Measurements from ENCODE around the gene MEIKIN. TPM values are rescaled to one million over a fixed set of nuclear protein-coding genes. Genes with fewer than 3 reads are reported as not detected.
"Not testable (repeated sequence)": the region's sequence is repeated elsewhere in the genome, so short reads cannot be mapped to it uniquely, and the experiment has no call there.

The MEIKIN gene
- total RNA-seq, 1 experiment from 2014 or later: not detected

DNA sequence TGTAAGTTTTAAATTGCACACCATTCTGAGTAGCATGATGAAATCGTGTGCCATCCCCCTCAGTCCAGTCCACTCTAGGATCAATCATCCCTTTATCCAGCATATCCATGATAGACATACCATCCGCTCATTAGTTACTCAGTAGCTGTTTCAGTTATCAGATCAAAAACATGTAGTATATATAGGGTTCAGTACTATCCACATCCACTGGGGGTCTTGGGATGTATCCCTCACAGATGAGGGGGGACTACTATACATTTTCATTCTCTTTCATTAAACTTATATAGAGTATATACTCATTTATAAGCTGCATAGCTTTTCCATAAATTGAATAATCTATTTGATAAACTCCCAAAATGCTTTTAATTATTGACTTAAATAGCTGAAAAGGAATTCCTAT lies 67.6 kb downstream of the MEIKIN start:
- DNase-seq: no peak
- Mint-ChIP-seq H3K4me3 (ENCODE audit: low read depth, unreplicated experiment) (no peak overlapping the region), H3K27me3 (ENCODE audit: unreplicated experiment) (peaks cover 21% of the 10 kb centered on the region), H3K9me3 (ENCODE audit: low read depth, unreplicated experiment) (no peaks in the 10 kb centered on the region), H3K4me1 (ENCODE audit: low read depth, unreplicated experiment) (no peaks in the 10 kb centered on the region), H3K36me3 (ENCODE audit: insufficient read depth, unreplicated experiment) (no peaks in the 10 kb centered on the region), H3K27ac (ENCODE audit: unreplicated experiment) (no peak overlapping the region)
- CTCF ChIA-PET: interaction anchor here (0.6 to 1.0 kb wide), 2 partner anchors 22 to 80 kb away, joined by 3 read pairs; no protein-coding TSS in a partner anchor
- BruUV-seq (replicated peaks): no TSS peak
- TF ChIP-seq, protein P1, sequence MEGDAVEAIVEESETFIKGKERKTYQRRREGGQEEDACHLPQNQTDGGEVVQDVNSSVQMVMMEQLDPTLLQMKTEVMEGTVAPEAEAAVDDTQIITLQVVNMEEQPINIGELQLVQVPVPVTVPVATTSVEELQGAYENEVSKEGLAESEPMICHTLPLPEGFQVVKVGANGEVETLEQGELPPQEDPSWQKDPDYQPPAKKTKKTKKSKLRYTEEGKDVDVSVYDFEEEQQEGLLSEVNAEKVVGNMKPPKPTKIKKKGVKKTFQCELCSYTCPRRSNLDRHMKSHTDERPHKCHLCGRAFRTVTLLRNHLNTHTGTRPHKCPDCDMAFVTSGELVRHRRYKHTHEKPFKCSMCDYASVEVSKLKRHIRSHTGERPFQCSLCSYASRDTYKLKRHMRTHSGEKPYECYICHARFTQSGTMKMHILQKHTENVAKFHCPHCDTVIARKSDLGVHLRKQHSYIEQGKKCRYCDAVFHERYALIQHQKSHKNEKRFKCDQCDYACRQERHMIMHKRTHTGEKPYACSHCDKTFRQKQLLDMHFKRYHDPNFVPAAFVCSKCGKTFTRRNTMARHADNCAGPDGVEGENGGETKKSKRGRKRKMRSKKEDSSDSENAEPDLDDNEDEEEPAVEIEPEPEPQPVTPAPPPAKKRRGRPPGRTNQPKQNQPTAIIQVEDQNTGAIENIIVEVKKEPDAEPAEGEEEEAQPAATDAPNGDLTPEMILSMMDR (IDR thresholded peaks at IDR 0.05; ENCODE audit: unreplicated experiment): no peak
- intact Hi-C loops (cut with micrococcal nuclease; ENCODE audit: unreplicated experiment): no loop called here

DNA sequence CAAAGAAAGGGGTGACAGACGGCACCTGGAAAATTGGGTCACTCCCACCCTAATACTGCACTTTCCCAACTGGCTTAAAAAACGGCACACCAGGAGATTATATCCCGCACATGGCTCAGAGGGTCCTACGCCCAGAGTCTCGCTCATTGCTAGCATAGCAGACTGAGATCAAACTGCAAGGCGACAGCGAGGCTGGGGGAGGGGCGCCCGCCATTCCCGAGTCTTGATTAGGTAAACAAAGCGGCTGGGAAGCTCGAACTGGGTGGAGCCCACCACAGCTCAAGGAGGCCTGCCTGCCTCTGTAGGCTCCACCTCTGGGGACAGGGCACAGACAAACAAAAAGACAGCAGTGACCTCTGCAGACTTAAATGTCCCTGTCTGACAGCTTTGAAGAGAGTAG lies 74.2 kb downstream of the MEIKIN start:
- H3K9me3 Mint-ChIP-seq (ENCODE audit: low read depth, unreplicated experiment): peaks cover 12% of the 10 kb centered on the region
- DNase-seq; H3K27ac Mint-ChIP-seq (ENCODE audit: unreplicated experiment); BruUV-seq (replicated peaks); H3K27me3 Mint-ChIP-seq (ENCODE audit: unreplicated experiment); intact Hi-C loops (cut with micrococcal nuclease; ENCODE audit: unreplicated experiment); H3K4me1 Mint-ChIP-seq (ENCODE audit: low read depth, unreplicated experiment); H3K36me3 Mint-ChIP-seq (ENCODE audit: insufficient read depth, unreplicated experiment); H3K4me3 Mint-ChIP-seq (ENCODE audit: low read depth, unreplicated experiment); CTCF ChIA-PET: not testable (repeated sequence)

DNA sequence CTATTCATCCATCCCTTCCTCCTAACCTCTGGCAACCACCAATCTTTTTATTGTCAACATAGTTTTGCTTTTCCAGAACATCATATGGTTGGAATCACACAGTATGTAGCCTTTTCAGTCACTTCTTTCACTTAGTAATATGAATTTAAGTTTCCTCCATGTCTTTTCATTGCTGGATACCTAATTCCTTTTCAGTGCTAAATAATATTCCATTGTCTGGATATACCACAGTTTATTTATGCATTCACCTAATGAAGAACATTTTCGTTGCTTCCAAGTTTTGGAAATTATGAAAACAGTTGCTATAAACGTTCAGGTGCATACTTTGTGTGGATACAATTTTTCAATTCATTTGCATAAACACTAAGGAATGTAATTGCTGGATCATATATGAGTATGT lies 77.9 kb downstream of the MEIKIN start:
- intact Hi-C loops (cut with micrococcal nuclease; ENCODE audit: unreplicated experiment): no loop called here
- H3K27me3 Mint-ChIP-seq (ENCODE audit: unreplicated experiment): no peaks in the 10 kb centered on the region
- CTCF ChIA-PET: no interaction called here
- H3K4me3 Mint-ChIP-seq (ENCODE audit: low read depth, unreplicated experiment): no peak overlapping the region
- peaks cover 18% of the 10 kb centered on the region for H3K9me3 Mint-ChIP-seq (ENCODE audit: low read depth, unreplicated experiment)
- DNase-seq: no peak
- H3K27ac Mint-ChIP-seq (ENCODE audit: unreplicated experiment): no peak overlapping the region
- TF ChIP-seq, protein P1 (IDR thresholded peaks at IDR 0.05; ENCODE audit: unreplicated experiment): no peak
- BruUV-seq (replicated peaks): no TSS peak
- no peaks in the 10 kb centered on the region for H3K36me3 Mint-ChIP-seq (ENCODE audit: insufficient read depth, unreplicated experiment)
- H3K4me1 Mint-ChIP-seq (ENCODE audit: low read depth, unreplicated experiment): no peaks in the 10 kb centered on the region

DNA sequence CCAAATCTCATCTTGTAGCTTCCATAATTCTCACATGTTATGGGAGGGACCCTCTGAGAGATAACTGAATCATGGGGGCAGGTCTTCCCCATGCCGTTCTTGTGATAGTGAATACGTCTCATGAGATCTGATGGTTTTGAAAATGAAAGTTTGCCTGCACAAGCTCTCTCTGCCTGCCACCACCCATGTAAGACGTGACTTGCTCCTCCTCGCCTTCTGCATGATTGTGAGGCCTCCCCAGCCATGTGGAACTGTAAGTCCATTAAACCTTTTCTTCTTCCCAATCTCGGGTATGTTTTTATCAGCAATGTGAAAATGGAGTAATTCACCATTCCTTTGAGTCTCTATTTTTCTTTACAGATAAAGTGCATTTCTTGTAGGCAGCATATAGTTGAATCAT lies 81.8 kb downstream of the MEIKIN start:
- Mint-ChIP-seq H3K36me3 (ENCODE audit: insufficient read depth, unreplicated experiment) (no peaks in the 10 kb centered on the region), H3K4me1 (ENCODE audit: low read depth, unreplicated experiment) (no peaks in the 10 kb centered on the region), H3K27me3 (ENCODE audit: unreplicated experiment) (peaks cover 3% of the 10 kb centered on the region), H3K27ac (ENCODE audit: unreplicated experiment) (no peak overlapping the region), H3K4me3 (ENCODE audit: low read depth, unreplicated experiment) (no peak overlapping the region), H3K9me3 (ENCODE audit: low read depth, unreplicated experiment) (peaks cover 12% of the 10 kb centered on the region)
- no peak for DNase-seq
- intact Hi-C loops (cut with micrococcal nuclease; ENCODE audit: unreplicated experiment): no loop called here
- TF ChIP-seq, protein P1 (IDR thresholded peaks at IDR 0.05; ENCODE audit: unreplicated experiment): no peak
- CTCF ChIA-PET: no interaction called here
- no TSS peak for BruUV-seq (replicated peaks)

DNA sequence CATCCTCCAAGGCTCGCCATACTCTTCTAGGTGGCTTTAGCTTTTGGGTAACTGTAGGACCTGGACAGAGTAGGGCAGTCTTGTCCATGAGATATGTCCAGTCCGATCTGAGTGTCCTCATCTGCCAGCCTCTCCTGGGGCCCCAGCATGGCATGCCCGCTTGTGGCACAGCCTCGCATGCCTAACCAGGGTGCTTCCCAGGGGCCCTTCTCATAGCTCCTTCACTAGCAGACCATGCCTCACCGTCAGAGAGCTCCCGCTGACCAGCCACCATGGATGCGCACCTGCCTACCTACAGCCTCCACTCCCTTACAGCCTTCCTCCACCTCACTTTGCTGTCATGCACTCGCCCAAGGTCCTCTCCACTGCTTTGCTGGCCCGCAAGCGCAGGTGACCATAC lies 88.1 kb downstream of the MEIKIN start:
- TF ChIP-seq, protein P1 (IDR thresholded peaks at IDR 0.05; ENCODE audit: unreplicated experiment): no peak
- Mint-ChIP-seq H3K27me3 (ENCODE audit: unreplicated experiment) (peaks cover 34% of the 10 kb centered on the region), H3K9me3 (ENCODE audit: low read depth, unreplicated experiment) (peaks cover 2% of the 10 kb centered on the region), H3K4me3 (ENCODE audit: low read depth, unreplicated experiment) (no peak overlapping the region), H3K4me1 (ENCODE audit: low read depth, unreplicated experiment) (no peaks in the 10 kb centered on the region), H3K27ac (ENCODE audit: unreplicated experiment) (no peak overlapping the region), H3K36me3 (ENCODE audit: insufficient read depth, unreplicated experiment) (peaks cover 4% of the 10 kb centered on the region)
- intact Hi-C loops (cut with micrococcal nuclease; ENCODE audit: unreplicated experiment): no loop called here
- CTCF ChIA-PET: no interaction called here
- no peak for DNase-seq
- no TSS peak for BruUV-seq (replicated peaks)

Data from Calu3 (cell line).